ENCODE measurements around the gene SESN1.

GRCh38 chr6:109058620-109059019 lies 36.0 kb downstream of the SESN1 start:
- no peak for TF ChIP-seq CTCF (IDR thresholded peaks at IDR 0.05)
- TF ChIP-seq POLR2AphosphoS5 (IDR thresholded peaks at IDR 0.05): no peak
